Ishikawa (cell line): ENCODE measurements around the gene GART.

Experiments
- CEBPB ChIP-seq: IDR thresholded peaks from 2 replicates; pipeline ENCODE4 v1.6.1; 2012
- CREB1 ChIP-seq: IDR thresholded peaks from 2 replicates; pipeline ENCODE4 v1.6.1; 2012; ENCODE audit warnings: low read depth
- EGR1 ChIP-seq: IDR thresholded peaks from 2 replicates; pipeline ENCODE4 v1.6.1; 2012
- FOXM1 ChIP-seq: IDR thresholded peaks from 2 replicates; pipeline ENCODE4 v1.6.1; 2012; ENCODE audit warnings: low read depth, borderline replicate concordance
- NFIC ChIP-seq: IDR thresholded peaks from 2 replicates; pipeline ENCODE4 v1.6.1; 2012
- RAD21 ChIP-seq: IDR thresholded peaks from 2 replicates; pipeline ENCODE4 v1.6.1; 2012; ENCODE audit warnings: low read depth
- TAF1 ChIP-seq: IDR thresholded peaks from 2 replicates; pipeline ENCODE4 v1.6.1; 2012; ENCODE audit warnings: low read depth, mild to moderate bottlenecking
- TCF12 ChIP-seq: IDR thresholded peaks from 2 replicates; pipeline ENCODE4 v1.6.1; 2012; ENCODE audit warnings: low read depth
- TEAD4 ChIP-seq: IDR thresholded peaks from 2 replicates; pipeline ENCODE4 v1.6.1; 2012
- YY1 ChIP-seq: IDR thresholded peaks from 2 replicates; pipeline ENCODE4 v1.6.1; 2012; ENCODE audit warnings: low read depth
- ZBTB7A ChIP-seq: IDR thresholded peaks from 2 replicates; pipeline ENCODE4 v1.6.1; 2012; ENCODE audit warnings: low read depth
- TF ChIP-seq, protein P1 (sequence below): IDR thresholded peaks from 2 replicates; pipeline ENCODE4 v1.6.1; 2012
- TF ChIP-seq, protein P2 (sequence below): IDR thresholded peaks from 2 replicates; pipeline ENCODE4 v1.6.1; 2012
- TF ChIP-seq, protein P3 (sequence below): IDR thresholded peaks from 2 replicates; pipeline ENCODE4 v1.6.1; 2012; ENCODE audit warnings: low read depth, mild to moderate bottlenecking

GART gene

DNA sequence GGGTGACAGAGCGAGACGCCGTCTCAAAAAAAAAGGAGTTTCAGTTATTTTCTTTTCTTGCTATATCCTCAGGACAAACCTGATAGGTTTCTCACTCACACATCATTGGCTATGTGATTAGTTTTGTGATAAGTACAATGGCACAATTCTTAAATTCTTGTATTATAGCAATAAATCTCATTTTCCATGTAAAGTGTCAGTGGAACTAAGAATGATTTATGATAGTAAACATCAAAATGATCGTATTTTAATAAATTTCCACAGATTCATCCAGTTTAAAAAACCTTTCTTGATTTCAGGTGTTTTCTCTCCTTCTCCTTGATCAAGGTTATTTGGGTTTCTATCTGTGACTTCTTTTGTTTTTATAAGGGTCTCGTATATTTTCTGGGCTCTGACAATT is 53.9 kb downstream of the GART start:
- TF ChIP-seq YY1 = no peak
- no peak for TF ChIP-seq NFIC
- TF ChIP-seq, protein P1, sequence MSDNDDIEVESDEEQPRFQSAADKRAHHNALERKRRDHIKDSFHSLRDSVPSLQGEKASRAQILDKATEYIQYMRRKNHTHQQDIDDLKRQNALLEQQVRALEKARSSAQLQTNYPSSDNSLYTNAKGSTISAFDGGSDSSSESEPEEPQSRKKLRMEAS = no peak
- TF ChIP-seq, protein P2, sequence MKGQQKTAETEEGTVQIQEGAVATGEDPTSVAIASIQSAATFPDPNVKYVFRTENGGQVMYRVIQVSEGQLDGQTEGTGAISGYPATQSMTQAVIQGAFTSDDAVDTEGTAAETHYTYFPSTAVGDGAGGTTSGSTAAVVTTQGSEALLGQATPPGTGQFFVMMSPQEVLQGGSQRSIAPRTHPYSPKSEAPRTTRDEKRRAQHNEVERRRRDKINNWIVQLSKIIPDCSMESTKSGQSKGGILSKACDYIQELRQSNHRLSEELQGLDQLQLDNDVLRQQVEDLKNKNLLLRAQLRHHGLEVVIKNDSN = no peak
- no peak for TF ChIP-seq TAF1
- no peak for TF ChIP-seq TCF12
- no peak for TF ChIP-seq CEBPB
- TF ChIP-seq EGR1 = no peak
- TF ChIP-seq, protein P3, sequence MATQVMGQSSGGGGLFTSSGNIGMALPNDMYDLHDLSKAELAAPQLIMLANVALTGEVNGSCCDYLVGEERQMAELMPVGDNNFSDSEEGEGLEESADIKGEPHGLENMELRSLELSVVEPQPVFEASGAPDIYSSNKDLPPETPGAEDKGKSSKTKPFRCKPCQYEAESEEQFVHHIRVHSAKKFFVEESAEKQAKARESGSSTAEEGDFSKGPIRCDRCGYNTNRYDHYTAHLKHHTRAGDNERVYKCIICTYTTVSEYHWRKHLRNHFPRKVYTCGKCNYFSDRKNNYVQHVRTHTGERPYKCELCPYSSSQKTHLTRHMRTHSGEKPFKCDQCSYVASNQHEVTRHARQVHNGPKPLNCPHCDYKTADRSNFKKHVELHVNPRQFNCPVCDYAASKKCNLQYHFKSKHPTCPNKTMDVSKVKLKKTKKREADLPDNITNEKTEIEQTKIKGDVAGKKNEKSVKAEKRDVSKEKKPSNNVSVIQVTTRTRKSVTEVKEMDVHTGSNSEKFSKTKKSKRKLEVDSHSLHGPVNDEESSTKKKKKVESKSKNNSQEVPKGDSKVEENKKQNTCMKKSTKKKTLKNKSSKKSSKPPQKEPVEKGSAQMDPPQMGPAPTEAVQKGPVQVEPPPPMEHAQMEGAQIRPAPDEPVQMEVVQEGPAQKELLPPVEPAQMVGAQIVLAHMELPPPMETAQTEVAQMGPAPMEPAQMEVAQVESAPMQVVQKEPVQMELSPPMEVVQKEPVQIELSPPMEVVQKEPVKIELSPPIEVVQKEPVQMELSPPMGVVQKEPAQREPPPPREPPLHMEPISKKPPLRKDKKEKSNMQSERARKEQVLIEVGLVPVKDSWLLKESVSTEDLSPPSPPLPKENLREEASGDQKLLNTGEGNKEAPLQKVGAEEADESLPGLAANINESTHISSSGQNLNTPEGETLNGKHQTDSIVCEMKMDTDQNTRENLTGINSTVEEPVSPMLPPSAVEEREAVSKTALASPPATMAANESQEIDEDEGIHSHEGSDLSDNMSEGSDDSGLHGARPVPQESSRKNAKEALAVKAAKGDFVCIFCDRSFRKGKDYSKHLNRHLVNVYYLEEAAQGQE = no peak
- TF ChIP-seq ZBTB7A = no peak
- no peak for TF ChIP-seq TEAD4
- TF ChIP-seq RAD21 = no peak

DNA sequence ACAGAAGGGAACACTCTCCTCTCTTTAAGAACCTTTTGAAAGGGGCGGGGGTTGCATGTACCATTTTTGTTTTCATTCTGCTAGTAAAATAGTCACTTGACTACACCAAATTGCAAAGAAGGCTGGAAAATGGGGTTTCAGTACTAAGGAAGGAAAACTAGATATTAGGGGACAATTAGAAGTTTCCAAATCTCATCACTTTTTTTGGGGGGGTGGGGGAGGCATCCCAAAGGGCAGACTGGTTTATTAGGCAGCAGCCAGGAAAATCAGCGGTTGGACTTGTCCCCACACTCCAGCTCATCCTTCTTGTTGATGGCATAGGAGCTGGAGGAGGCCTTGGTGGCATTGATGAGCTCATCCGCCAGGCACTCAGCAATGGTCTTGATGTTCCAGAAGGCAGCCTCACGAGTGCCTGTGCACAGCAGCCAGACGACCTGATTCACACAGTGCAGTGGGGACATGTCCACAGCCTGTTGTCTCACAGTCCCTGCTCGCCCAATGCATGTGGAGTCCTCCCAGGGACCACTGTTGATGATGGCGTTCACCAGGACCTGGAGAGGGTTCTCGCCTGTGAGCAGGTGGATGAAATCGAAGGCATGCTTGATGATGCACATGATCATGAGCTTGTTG is 60.5 kb downstream of the GART start:
- no peak for TF ChIP-seq YY1
- TF ChIP-seq, protein P2 = no peak
- TF ChIP-seq RAD21 = no peak
- TF ChIP-seq, protein P1 = no peak
- TF ChIP-seq TCF12 = no peak
- TF ChIP-seq, protein P3 = no peak
- TF ChIP-seq NFIC = no peak
- no peak for TF ChIP-seq TEAD4
- no peak for TF ChIP-seq EGR1
- TF ChIP-seq CREB1 = no peak
- no peak for TF ChIP-seq FOXM1

DNA sequence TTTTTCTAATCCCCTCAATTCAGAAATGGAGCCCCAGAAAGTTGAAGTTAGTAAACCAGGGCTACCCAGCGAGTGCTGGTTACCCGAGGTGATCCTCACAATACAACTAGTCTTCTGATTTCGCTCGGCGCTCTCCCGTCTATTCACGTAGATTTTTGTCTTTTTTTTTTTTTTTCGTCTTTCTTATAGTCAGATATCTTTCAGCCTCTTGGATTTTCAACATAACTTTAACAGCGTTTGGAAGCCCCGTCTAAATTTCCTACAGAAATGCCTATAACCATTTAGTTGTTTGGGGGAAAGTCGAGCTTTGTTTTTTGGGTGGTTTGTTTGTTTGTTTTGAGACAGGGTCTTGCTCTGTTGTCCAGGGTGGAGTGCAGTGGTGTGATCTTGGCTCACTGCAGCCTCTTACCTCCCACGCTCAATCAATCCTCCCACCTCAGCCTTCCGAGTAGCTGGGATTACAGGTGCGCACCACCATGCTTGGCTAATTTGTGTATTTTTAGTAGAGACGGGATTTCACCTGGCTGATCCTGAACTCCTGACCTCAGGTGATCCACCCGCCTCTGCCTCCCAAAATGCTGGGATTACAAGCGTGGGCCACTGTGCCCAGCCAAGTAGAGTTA is 61.3 kb downstream of the GART start:
- TF ChIP-seq, protein P2 = no peak
- TF ChIP-seq FOXM1 (no peak), YY1 (no peak), RAD21 (no peak), TAF1 (no peak), TCF12 (no peak), ZBTB7A (no peak)
- TF ChIP-seq, protein P1 = no peak
- TF ChIP-seq, protein P3 = no peak

DNA sequence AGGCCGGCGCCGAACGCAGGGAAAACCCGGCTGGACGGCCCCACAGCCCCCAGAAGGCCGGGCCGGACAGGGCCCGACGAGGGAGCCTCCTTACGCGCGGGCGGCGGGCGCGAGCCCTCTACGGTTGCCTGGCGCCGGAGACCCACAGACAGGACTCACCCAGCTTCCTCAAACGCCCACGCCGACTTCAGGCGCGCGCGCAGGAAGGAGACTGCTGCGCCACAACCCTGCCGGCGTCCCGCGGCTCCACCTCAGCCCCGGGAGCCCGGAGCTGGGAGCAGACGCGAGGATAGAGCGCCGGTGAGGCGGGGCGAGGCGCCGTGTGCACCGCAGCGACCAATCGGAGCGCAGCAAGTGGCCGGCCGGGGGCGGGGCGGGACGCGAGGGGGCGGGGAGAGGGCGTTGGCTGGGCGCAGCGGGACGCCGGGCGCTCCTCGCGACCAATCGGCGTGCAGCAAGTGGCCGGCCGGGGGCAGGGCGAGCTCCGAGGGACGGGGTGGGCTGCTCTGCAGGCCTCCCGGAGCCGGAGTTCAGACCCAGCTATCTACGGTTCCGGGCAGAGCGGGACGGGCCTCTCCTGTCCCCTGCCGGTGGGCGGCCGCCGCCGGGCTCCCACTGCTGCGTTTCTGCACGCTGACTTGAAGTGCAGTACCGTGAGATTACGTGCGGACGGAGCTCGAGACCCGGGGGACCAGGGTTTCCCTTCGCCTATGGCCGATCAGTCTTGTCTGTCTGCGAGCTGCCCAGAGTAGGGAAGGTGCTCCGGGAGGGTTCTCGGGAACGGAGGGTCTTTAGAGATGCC is 62.0 kb downstream of the GART start, which contains the start of gene TMEM50B:
TMEM50B (minus strand) TSS at position 296 of the 802 bp plus-strand sequence. CDS start 11,089 bp downstream, outside the sequence.
- TF ChIP-seq EGR1 = peak; percentile 98
- no peak for TF ChIP-seq RAD21
- peak; percentile 69 for TF ChIP-seq TAF1
- TF ChIP-seq NFIC = no peak
- TF ChIP-seq, protein P3 = no peak
- no peak for TF ChIP-seq CEBPB
- TF ChIP-seq YY1 = peak; percentile 2
- TF ChIP-seq FOXM1 = no peak
- TF ChIP-seq ZBTB7A = no peak
